BE2C (cell line): Measurements from ENCODE around the gene FIP1L1.

Source experiments
- DNase-seq: peaks from one replicate; pipeline ENCODE4 v3.0.0-alpha.2; 2020
- H3K27me3 ChIP-seq: fragments of 250-450 bp; sonication (Bioruptor Pico); 2 replicates; pipeline ENCODE4 v1.5.1; 2020; ENCODE audit warnings: mild to moderate bottlenecking
- H3K36me3 ChIP-seq: fragments of 250-450 bp; sonication (Bioruptor Pico); 2 replicates; pipeline ENCODE4 v1.5.1; 2020; ENCODE audit warnings: mild to moderate bottlenecking
- H3K4me1 ChIP-seq: fragments of 250-450 bp; sonication (Bioruptor Pico); 2 replicates; pipeline ENCODE4 v1.5.1; 2020
- H3K4me3 ChIP-seq: 2 replicates; pipeline ENCODE4 v1.5.1; 2011; ENCODE audit warnings: low read depth, low read length
- H3K9me3 ChIP-seq: fragments of 250-450 bp; sonication (Bioruptor Pico); 2 replicates; pipeline ENCODE4 v1.5.1; 2020
- CTCF ChIP-seq: IDR thresholded peaks from 2 replicates; pipeline ENCODE4 v1.5.1; 2012; ENCODE audit warnings: mild to moderate bottlenecking, low read depth, low read length

Gene FIP1L1

DNA sequence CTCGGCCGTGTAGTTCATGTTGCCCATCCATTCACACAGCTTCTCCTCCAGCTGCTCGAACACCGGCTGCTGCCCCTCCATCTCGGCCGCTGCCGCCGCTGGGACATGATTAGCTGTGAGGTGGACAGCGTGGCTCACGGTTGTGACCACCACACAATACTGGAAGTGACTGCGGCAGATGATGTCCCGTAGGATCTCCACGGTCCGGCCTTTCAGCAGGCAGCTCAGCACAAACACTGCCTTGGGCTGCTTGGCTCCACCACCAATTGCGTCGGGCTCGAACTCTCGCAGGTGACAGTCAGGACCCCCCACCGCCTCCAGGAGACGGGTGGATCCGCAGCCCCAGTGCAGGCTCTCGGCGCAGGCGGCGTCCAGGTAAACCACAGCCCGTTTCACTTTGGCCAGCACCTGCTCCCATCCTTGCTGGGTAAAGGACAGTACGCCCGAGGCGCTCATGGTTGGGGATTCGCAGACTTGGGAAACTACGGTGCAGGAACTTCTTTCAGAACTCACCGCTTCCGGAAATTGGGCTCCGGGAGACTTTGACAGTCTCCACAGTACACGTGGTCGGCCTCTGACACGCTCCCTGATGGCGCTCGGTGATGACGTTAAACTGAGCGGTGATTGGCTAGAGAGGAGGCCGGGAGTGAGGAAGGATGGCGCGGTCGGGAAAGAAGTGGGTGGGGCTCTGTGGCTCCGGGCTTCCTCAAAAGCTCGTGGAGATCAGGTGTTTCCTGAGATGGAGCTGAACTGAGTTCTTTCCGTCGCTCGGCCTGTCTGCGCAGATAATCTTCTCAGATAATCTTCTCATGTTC, 11.7 kb upstream of the FIP1L1 start, which contains the start of gene SCFD2:
Gene SCFD2, minus strand, starts transcription at position 576 of the 815 bp plus-strand sequence.
- H3K4me3 ChIP-seq, result peak within 1 kb of the TSS; percentile 97
- peaks cover 19% of the 10 kb centered on the region for H3K27me3 ChIP-seq
- H3K36me3 ChIP-seq, result no peaks in the 10 kb centered on the region
- H3K4me1 ChIP-seq, result no peaks in the 10 kb centered on the region
- TF ChIP-seq CTCF, result no peak
- no peaks in the 10 kb centered on the region for H3K9me3 ChIP-seq
- DNase-seq, result peak; percentile 96

- H3K4me1 ChIP-seq, result no peaks in the 10 kb centered on the region
- no peaks in the 10 kb centered on the region for H3K9me3 ChIP-seq
- H3K27me3 ChIP-seq, result peaks cover 19% of the 10 kb centered on the region
- TF ChIP-seq CTCF, result no peak
- H3K36me3 ChIP-seq, result no peaks in the 10 kb centered on the region
- no peak for DNase-seq
- H3K4me3 ChIP-seq, result peak overlapping the region; percentile 97
These were observed 11.1 kb upstream of the FIP1L1 start for GRCh38 chr4:53366301-53366716.

DNA sequence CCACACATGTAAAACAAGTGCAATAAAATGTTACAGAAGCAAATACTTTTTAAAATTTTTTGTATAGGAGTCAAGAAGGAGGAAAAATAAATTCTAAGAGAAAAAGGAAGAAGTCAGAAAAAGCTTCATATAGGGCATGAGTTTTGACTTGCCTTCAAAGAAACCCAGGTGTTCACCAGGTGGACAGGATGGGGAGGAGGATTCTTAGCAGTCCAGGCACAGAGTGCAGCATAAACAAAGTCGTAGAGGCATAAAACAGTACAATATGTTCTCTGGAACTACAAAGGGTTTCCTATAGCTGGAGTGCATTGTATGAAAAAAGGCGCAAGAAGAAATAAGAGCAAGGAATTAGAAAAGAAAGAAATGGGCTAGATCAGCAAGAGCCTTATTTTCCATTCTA, 9.7 kb upstream of the FIP1L1 start:
- H3K4me1 ChIP-seq, result no peaks in the 10 kb centered on the region

DNA sequence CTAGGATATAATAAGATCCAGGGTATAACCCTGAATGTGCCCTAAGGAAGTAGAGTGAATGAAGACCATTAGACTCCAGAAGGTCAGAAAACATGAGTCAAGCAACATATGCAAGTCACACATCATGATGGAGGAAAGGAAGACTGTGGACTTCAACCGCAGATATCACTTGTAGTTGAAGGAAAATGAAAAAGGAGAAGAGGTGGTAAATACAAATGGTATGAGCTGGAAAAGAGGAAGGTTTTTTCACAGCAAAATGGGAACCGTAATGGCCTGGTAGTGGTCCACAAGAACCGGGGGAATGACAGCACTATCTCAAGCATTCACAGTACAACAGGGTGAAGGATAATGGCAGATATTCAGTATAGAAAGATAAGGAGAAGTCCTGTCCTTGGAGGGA, 6.4 kb upstream of the FIP1L1 start:
- DNase-seq, result no peak
- H3K4me3 ChIP-seq, result no peak overlapping the region
- H3K27me3 ChIP-seq, result peaks cover 19% of the 10 kb centered on the region
- H3K36me3 ChIP-seq, result no peaks in the 10 kb centered on the region
- H3K9me3 ChIP-seq, result no peaks in the 10 kb centered on the region
- TF ChIP-seq CTCF, result no peak
- no peaks in the 10 kb centered on the region for H3K4me1 ChIP-seq

More for the DNA sequence above, 9.7 kb upstream of the FIP1L1 start:
- no peak for DNase-seq
- H3K4me3 ChIP-seq, result no peak overlapping the region
- no peaks in the 10 kb centered on the region for H3K9me3 ChIP-seq
- H3K36me3 ChIP-seq, result no peaks in the 10 kb centered on the region
- TF ChIP-seq CTCF, result no peak
- peaks cover 19% of the 10 kb centered on the region for H3K27me3 ChIP-seq

GRCh38 chr4:53371843-53372521, 5.5 kb upstream of the FIP1L1 start:
- peaks cover 19% of the 10 kb centered on the region for H3K27me3 ChIP-seq
- H3K9me3 ChIP-seq, result no peaks in the 10 kb centered on the region
- H3K4me1 ChIP-seq, result no peaks in the 10 kb centered on the region
- H3K4me3 ChIP-seq, result no peak overlapping the region
- TF ChIP-seq CTCF, result no peak
- no peak for DNase-seq
- H3K36me3 ChIP-seq, result no peaks in the 10 kb centered on the region

DNA sequence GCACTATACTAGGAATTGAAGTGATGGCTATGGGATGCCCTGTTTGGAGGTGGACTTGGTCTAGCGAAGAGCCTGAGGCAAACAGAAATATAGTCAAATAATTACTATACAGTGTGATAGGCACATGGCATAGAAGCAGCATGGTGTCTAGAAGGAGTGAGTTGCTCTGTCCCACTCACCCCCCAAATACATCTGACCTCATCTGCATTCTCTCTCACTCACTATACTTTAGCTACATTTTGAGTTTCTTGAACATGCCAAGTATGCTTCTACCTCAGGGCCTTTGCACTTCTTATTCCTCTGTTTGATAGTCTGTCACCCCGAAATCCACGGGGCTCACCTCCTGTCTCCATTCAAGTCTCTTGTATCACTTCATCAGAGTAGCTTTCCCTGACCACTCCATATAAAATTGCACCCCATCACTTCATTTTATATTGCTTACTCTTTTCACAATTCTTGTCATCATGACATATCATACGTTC, 2.6 kb upstream of the FIP1L1 start:
- H3K9me3 ChIP-seq, result no peaks in the 10 kb centered on the region
- H3K4me1 ChIP-seq, result no peaks in the 10 kb centered on the region
- H3K36me3 ChIP-seq, result no peaks in the 10 kb centered on the region; the same call in 1 of the 2 replicates
- no peak overlapping the region for H3K4me3 ChIP-seq
- DNase-seq, result no peak
- 0 out of 2 replicates have a peak, but pooled peaks cover 2% of the 10 kb centered on the region for H3K27me3 ChIP-seq
- TF ChIP-seq CTCF, result no peak
